H7 (cell line): Measurements from ENCODE around the gene ANO10. TPM values are rescaled to one million over a fixed set of nuclear protein-coding genes. Genes with fewer than 3 reads are reported as not detected.
"Not testable (repeated sequence)": the region's sequence is repeated elsewhere in the genome, so short reads cannot be mapped to it uniquely, and the experiment has no call there.

Experiments used
- DNase-seq: peaks from one replicate; pipeline ENCODE4 v3.0.0; 2012
- H3K27me3 ChIP-seq: 2 replicates; pipeline ENCODE4 v1.6.0; 2011; ENCODE audit warnings: mild to moderate bottlenecking, low read length; ENCODE audit not compliant: control insufficient read depth, insufficient read depth
- H3K36me3 ChIP-seq: replicated peaks from 2 replicates; pipeline ENCODE4 v1.5.1; 2011; ENCODE audit warnings: low read length; ENCODE audit not compliant: control insufficient read depth, insufficient read depth
- H3K4me3 ChIP-seq: 2 replicates; pipeline ENCODE4 v1.5.1; 2011; ENCODE audit warnings: low read depth, mild to moderate bottlenecking, control low read depth, low read length, moderate library complexity; ENCODE audit not compliant: insufficient read depth
- total RNA-seq: library from RNA; depleted of rRNA; stranded (reverse); fragments of >200 nt; shearing (Covaris generic); gene quantifications from 2 replicates; pipeline ENCODE4 v1.2.3, GENCODE V29; 2014

ANO10 gene
- total RNA-seq, 1 experiment from 2014 or later: 23.4 TPM

- H3K4me3 ChIP-seq: no peak overlapping the region
- no peaks in the 10 kb centered on the region; the same call in 1 of the 2 replicates for H3K36me3 ChIP-seq
- H3K27me3 ChIP-seq: no peaks in the 10 kb centered on the region
- no peak for DNase-seq
Measured at GRCh38 chr3:43580181-43580580, 41.6 kb downstream of the ANO10 start.

- Histone ChIP-seq H3K36me3 (no peaks in the 10 kb centered on the region; the same call in 1 of the 2 replicates), H3K4me3 (no peak overlapping the region), H3K27me3 (no peaks in the 10 kb centered on the region)
- DNase-seq: no peak
Measured at GRCh38 chr3:43573576-43573975, 48.2 kb downstream of the ANO10 start.

- DNase-seq, H3K36me3 ChIP-seq, H3K27me3 ChIP-seq: not testable (repeated sequence)
- peak overlapping the region; percentile 22 for H3K4me3 ChIP-seq
Measured at GRCh38 chr3:43565661-43566341, 56.0 kb downstream of the ANO10 start.

GRCh38 chr3:43559961-43560360, 61.9 kb downstream of the ANO10 start:
- H3K36me3 ChIP-seq: peaks cover 4% of the 10 kb centered on the region
- no peak overlapping the region for H3K4me3 ChIP-seq
- no peaks in the 10 kb centered on the region for H3K27me3 ChIP-seq
- DNase-seq: peak; percentile 14

GRCh38 chr3:43558171-43558570, 63.6 kb downstream of the ANO10 start:
- peaks cover 4% of the 10 kb centered on the region for H3K36me3 ChIP-seq
- DNase-seq: no peak
- no peak overlapping the region for H3K4me3 ChIP-seq
- no peaks in the 10 kb centered on the region for H3K27me3 ChIP-seq

GRCh38 chr3:43549626-43550290, 72.1 kb downstream of the ANO10 start:
- DNase-seq: no peak
- H3K36me3 ChIP-seq: peaks cover 1% of the 10 kb centered on the region; the same call in 1 of the 2 replicates

GRCh38 chr3:43544277-43544676, 77.5 kb downstream of the ANO10 start:
- DNase-seq, H3K4me3 ChIP-seq, H3K36me3 ChIP-seq, H3K27me3 ChIP-seq: not testable (repeated sequence)

More at GRCh38 chr3:43549626-43550290, 72.1 kb downstream of the ANO10 start:
- Histone ChIP-seq H3K4me3 (no peak overlapping the region), H3K27me3 (no peaks in the 10 kb centered on the region)

- Histone ChIP-seq H3K36me3 (no peaks in the 10 kb centered on the region; the same call in 1 of the 2 replicates), H3K4me3 (no peak overlapping the region), H3K27me3 (no peaks in the 10 kb centered on the region)
- no peak for DNase-seq
Measured at GRCh38 chr3:43542328-43543043, 79.3 kb downstream of the ANO10 start.

GRCh38 chr3:43540624-43541023, 81.2 kb downstream of the ANO10 start:
- no peak for DNase-seq
- H3K4me3 ChIP-seq: no peak overlapping the region
- no peaks in the 10 kb centered on the region; the same call in 1 of the 2 replicates for H3K36me3 ChIP-seq
- H3K27me3 ChIP-seq: no peaks in the 10 kb centered on the region

- no peaks in the 10 kb centered on the region for H3K27me3 ChIP-seq
- DNase-seq: peak; percentile 28
- H3K4me3 ChIP-seq: no peak overlapping the region
- no peaks in the 10 kb centered on the region; the same call in 1 of the 2 replicates for H3K36me3 ChIP-seq
Measured at GRCh38 chr3:43539321-43539720, 82.5 kb downstream of the ANO10 start.

- Histone ChIP-seq H3K36me3 (no peaks in the 10 kb centered on the region; the same call in 1 of the 2 replicates), H3K27me3 (no peaks in the 10 kb centered on the region), H3K4me3 (no peak overlapping the region)
- DNase-seq: no peak
Measured at GRCh38 chr3:43537225-43537624, 84.6 kb downstream of the ANO10 start.

GRCh38 chr3:43534675-43535074, 87.1 kb downstream of the ANO10 start:
- no peaks in the 10 kb centered on the region; the same call in 1 of the 2 replicates for H3K36me3 ChIP-seq
- H3K27me3 ChIP-seq: no peaks in the 10 kb centered on the region
- no peak overlapping the region for H3K4me3 ChIP-seq
- DNase-seq: no peak

- no peak for DNase-seq
- H3K4me3 ChIP-seq: no peak overlapping the region
- H3K27me3 ChIP-seq: no peaks in the 10 kb centered on the region
- no peaks in the 10 kb centered on the region for H3K36me3 ChIP-seq
Measured at GRCh38 chr3:43533009-43533408, 88.8 kb downstream of the ANO10 start.

- no peaks in the 10 kb centered on the region for H3K27me3 ChIP-seq
- H3K36me3 ChIP-seq: no peaks in the 10 kb centered on the region
- no peak overlapping the region for H3K4me3 ChIP-seq
- no peak for DNase-seq
Measured at GRCh38 chr3:43531835-43532234, 90.0 kb downstream of the ANO10 start.
